IPS-18c (cell line): Measurements from ENCODE around the gene ZNF816.

Source experiments
- H3K4me3 ChIP-seq: 2 replicates; pipeline ENCODE4 v1.7.0; 2013; ENCODE audit warnings: low read depth, mild to moderate bottlenecking, low read length, moderate library complexity; ENCODE audit not compliant: insufficient read depth
- H3K9me3 ChIP-seq: one replicate; pipeline ENCODE4 v1.6.1; 2013; ENCODE audit warnings: mild to moderate bottlenecking, low read length, moderate library complexity; ENCODE audit not compliant: control insufficient read depth, insufficient read depth

ZNF816 gene

GRCh38 chr19:52962394-52963246, at the start of gene ZNF816:
Gene ZNF816 (minus strand): TSS chr19:52962881. CDS start chr19:52956089, 6,792 bp downstream.
- Histone ChIP-seq H3K4me3 (peak within 1 kb of the TSS; percentile 97), H3K9me3 (peaks cover 2% of the 10 kb centered on the region)

DNA sequence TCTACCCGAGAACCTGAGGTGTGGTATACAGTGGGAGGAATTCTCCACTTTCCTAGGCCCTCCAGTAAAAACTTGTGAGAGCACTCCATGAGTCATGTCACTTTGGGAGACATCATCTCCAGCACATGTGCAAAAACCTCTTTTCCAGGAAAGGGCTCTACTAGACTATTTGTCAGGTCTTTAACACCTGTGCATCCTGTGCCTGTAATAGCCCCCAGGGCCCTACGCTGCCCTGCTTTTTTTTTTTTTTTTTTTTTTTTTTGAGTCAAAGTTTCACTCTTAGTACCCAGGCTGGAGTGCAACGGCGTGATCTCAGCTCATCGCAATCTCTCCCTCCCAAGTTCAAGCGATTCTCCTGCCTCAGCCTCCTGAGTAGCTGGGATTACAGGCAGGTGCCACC, 49.3 kb upstream of the ZNF816 start:
- Histone ChIP-seq H3K4me3 (no peak overlapping the region), H3K9me3 (peaks cover 2% of the 10 kb centered on the region)

DNA sequence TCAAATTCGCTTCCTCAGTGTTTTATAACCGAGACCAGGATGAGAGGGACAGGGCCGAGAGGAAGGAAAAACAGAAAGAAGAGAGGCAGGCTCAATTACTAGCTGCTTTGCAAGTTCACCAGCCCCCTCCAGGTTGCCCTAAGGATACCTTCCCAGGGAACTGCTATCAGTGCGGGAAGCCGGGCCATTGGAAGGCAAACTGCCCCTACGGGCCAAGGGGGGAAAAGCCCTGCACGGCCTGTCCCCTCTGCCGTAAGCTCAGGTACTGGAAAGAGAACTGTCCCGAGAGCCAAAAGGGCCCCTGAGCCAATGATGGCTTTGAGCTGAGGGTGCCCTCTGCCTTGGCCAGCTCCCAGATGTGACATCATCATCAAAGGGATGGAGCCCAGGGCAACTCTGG, 47.8 kb upstream of the ZNF816 start:
- peaks cover 2% of the 10 kb centered on the region for H3K9me3 ChIP-seq

DNA sequence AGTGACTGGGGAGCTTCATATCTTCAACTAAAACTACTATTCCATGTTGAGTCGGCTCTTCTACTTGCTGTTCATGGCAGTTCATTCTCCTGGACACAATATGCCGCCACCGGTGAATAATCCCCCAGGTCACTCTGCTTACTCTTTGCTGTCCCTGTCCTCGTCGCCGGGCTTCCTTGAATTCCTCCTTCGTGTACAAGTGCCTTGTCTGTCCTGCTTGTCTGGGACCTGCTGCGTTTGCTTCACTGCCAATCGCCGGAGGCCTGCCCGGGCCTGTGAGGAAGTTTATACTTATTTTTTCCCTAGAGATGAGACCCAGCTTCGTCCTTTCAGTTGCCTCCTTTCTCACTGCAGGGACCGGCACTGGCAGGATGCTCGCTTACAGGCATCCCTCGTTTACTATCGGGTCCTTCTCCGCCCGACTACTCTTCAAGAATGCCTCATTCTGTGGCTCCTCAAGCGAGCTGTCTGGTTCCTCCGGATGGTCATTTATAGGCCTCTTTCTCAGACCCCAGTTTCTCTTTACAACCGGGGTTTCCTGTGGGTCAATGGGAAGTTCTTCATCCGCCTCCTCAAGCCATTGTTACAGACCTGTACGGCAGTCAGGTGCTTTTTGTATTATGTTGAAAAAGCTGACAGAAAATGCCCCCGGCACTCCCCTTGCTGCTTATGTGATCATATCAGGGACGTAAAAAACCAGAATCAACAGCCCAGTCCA, 45.5 kb upstream of the ZNF816 start:
- Histone ChIP-seq H3K9me3 (peaks cover 2% of the 10 kb centered on the region), H3K4me3 (no peak overlapping the region)

More for the DNA sequence above, 47.8 kb upstream of the ZNF816 start:
- H3K4me3 ChIP-seq: no peak overlapping the region

DNA sequence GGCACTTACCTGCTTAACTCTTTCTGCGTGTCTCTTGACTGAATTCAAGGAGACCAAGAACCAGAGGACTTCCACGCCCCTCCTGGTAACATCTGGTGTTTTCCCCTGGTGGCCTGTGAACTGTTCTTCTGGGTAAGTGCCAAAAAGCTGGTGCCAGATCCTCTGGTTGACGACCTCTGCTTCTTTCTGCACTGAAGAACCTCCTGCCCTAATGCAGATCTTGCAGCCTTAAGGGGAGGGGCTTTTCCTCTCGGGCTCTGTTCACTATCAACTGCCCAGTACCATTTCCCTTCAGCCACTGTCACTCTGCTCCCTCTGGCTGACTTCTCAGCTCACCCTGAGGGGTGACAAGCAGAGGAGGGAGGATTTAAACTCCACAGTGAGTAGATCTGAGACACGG, 44.9 kb upstream of the ZNF816 start:
- no peak overlapping the region for H3K4me3 ChIP-seq
- peaks cover 2% of the 10 kb centered on the region for H3K9me3 ChIP-seq

- H3K4me3 ChIP-seq: no peak overlapping the region
- H3K9me3 ChIP-seq: peaks cover 2% of the 10 kb centered on the region
Observed at GRCh38 chr19:53007200-53007599, 44.5 kb upstream of the ZNF816 start.

DNA sequence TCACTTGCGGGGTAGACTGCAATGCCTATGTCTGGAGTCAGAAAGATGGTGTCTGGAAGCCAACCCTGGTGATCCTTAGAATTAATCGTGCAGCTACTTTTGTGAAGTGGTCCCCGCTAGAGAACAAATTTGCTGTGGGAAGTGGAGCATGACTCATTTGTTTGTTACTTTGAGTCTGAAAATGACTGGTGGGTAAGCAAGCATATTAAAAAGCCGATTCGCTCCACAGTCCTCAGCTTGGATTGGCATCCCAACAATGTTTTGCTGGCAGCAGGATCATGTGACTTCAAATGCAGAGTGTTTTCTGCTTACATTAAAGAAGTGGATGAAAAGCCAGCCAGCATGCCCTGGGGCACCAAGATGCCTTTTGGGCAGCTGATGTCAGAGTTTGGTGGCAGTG, 41.6 kb upstream of the ZNF816 start:
- no peak overlapping the region for H3K4me3 ChIP-seq
- H3K9me3 ChIP-seq: peaks cover 2% of the 10 kb centered on the region

- H3K4me3 ChIP-seq: no peak overlapping the region
- peaks cover 2% of the 10 kb centered on the region for H3K9me3 ChIP-seq
Observed at GRCh38 chr19:53002479-53002878, 39.8 kb upstream of the ZNF816 start.

- Histone ChIP-seq H3K9me3 (no peaks in the 10 kb centered on the region), H3K4me3 (no peak overlapping the region)
Observed at GRCh38 chr19:52997975-52998374, 35.3 kb upstream of the ZNF816 start.

- no peaks in the 10 kb centered on the region for H3K9me3 ChIP-seq
- H3K4me3 ChIP-seq: no peak overlapping the region
Observed at GRCh38 chr19:52995711-52996110, 33.0 kb upstream of the ZNF816 start.

- H3K9me3 ChIP-seq: no peaks in the 10 kb centered on the region
- peak overlapping the region; percentile 56; the same call in 1 of the 2 replicates for H3K4me3 ChIP-seq
Observed at GRCh38 chr19:52993342-52994178, 30.9 kb upstream of the ZNF816 start.

GRCh38 chr19:52992109-52993004, 29.7 kb upstream of the ZNF816 start:
- H3K4me3 ChIP-seq: peak overlapping the region; percentile 56
- H3K9me3 ChIP-seq: no peaks in the 10 kb centered on the region

GRCh38 chr19:52991484-52991883, 28.8 kb upstream of the ZNF816 start:
- no peak overlapping the region for H3K4me3 ChIP-seq
- H3K9me3 ChIP-seq: no peaks in the 10 kb centered on the region

- Histone ChIP-seq H3K4me3 (no peak overlapping the region), H3K9me3 (no peaks in the 10 kb centered on the region)
Observed at GRCh38 chr19:52990759-52991418, 28.2 kb upstream of the ZNF816 start.

DNA sequence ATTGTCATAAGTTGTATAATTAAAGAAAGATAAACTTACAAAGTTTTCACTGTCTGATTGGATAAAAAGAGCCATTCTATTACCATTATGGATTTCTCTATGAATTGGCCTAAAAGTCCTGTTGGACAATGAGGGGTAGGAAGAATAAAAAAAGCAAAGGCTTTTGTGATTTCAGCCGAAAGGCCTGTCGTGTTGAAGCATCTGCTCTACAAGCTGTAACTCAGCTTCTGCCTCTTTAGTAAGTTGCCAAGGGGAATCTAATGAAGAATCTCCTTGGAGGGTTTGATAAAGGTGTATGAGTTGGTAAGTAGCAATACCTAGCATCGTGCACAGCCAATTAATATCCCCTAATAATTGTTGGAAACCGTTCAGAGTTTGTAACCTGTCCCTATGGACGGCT, 25.8 kb upstream of the ZNF816 start:
- H3K9me3 ChIP-seq: peaks cover 8% of the 10 kb centered on the region

DNA sequence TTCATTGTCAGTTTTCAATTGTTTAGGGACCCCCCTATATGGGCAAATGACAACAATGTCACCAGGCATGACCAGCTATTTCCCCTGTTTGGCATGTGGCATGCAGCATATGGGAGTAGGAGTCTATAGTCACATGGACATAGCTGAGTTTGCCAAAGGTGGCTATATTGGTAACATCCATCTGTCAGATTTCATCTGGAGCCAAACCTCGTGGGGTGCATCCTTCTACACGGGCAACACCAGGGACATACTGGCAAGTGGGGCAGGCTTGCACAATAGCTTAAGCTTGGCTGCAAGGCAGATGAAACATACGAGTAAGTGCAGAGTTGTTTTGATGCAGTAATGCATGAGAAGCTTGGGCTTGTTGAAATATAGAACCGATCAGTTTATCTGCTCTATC, 24.5 kb upstream of the ZNF816 start:
- H3K4me3 ChIP-seq: no peak overlapping the region
- H3K9me3 ChIP-seq: peaks cover 8% of the 10 kb centered on the region

More for the DNA sequence above, 25.8 kb upstream of the ZNF816 start:
- no peak overlapping the region for H3K4me3 ChIP-seq
